Measurements from ENCODE around the gene ZNF628. TPM values are rescaled to one million over a fixed set of nuclear protein-coding genes. Genes with fewer than 3 reads are reported as not detected.

The ZNF628 gene
- total RNA-seq, 4 donors from 2014 or later, result 5.1 to 16.6 (median 11.9) TPM

- Histone ChIP-seq H3K4me1 (peaks cover 14 to 27% (median 25%) of the 10 kb centered on the region in 4 donors), H3K4me3 (no peak overlapping the region), H3K36me3 (peaks cover 5 to 32% (median 17%) of the 10 kb centered on the region in 4 donors), H3K27ac (replicated peaks in 1 of 4) (no peak overlapping the region), H3K27me3 (peaks cover 5 to 40% (median 25%) of the 10 kb centered on the region in 4 donors), H3K9me3 (no peaks in the 10 kb centered on the region)
- DNase-seq (ENCODE audit: extremely low spot score), result no peak
- WGBS, result 93% methylated on average over 11 of the region's 12 CpGs
- no peak for TF ChIP-seq POLR2A (IDR thresholded peaks at IDR 0.05; ENCODE audit: low read depth)
- no peak for TF ChIP-seq EP300 (IDR thresholded peaks at IDR 0.05)
- TF ChIP-seq CTCF (IDR thresholded peaks at IDR 0.05), result no peak
- TF ChIP-seq POLR2AphosphoS5 (IDR thresholded peaks at IDR 0.05), result no peak
- intact Hi-C loops (cut with DNase I), result no loop called here
These were observed 22.7 kb upstream of the ZNF628 start for GRCh38 chr19:55453511-55454260.

DNA sequence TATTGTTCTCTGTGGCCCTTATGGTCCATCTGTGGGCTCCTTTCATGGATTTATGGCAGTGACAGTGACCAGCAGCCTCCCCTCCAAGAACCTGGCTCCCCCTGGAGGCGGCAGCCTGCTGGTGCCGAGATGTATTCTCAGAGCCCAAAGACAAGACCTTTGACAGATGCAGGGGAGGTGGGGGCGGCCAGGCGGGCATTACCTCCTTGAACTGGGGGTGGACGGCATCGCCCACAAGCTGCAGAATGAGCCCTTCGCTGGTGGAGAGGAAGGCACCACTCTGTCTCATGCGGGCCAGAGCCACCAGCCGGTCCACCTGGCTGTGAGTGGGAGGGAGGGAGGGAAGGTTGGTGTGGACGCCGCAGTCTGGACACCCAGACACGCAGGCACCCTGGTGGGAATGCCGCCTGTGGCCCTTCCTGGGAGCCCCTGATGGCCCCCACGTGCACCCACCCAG lies 21.6 kb upstream of the ZNF628 start:
- WGBS, result 64% methylated on average over 7 of the region's 14 CpGs

DNA sequence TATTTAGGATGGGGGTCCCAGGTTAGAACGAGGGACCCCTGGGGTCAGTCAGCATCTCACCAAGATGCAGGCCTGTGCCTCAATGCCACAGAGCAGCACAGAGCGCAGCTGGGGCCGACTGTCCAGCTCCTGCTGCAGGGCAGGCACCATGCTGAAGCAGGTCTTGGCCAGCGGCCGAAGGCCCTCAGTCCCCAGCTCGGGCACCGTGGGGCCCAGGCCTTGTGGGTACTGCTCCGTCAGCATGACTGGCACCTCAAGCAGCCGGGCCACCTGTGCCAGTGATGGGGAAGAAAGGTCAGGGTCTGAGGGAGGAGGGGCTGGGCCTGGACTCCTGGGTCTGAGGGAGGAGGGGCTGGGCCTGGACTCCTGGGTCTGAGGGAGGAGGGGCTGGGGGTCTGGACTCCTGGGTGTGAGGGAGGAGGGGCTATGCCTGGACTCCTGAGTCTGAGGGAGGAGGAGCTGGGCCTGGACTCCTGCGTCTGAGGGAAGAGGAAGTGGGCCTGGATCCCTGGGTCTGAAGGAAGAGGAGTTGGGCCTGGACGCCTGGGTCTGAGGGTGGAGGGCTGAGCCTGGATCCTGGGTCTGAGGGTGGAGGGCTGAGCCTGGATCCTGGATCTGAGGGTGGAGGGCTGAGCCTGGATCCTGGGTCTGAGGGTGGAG lies 20.7 kb upstream of the ZNF628 start:
- Histone ChIP-seq H3K27me3 (peaks cover 5 to 25% (median 16%) of the 10 kb centered on the region in 4 donors), H3K9me3 (no peaks in the 10 kb centered on the region), H3K4me3 (no peak overlapping the region), H3K27ac (replicated peaks in 1 of 4) (no peak overlapping the region), H3K36me3 (peaks cover 5 to 32% (median 17%) of the 10 kb centered on the region in 4 donors), H3K4me1 (peaks cover 15 to 45% (median 42%) of the 10 kb centered on the region in 4 donors)
- no peak for DNase-seq (ENCODE audit: extremely low spot score)
- intact Hi-C loops (cut with DNase I), result no loop called here
- no peak for TF ChIP-seq POLR2A (IDR thresholded peaks at IDR 0.05; ENCODE audit: low read depth)
- TF ChIP-seq EP300 (IDR thresholded peaks at IDR 0.05), result no peak
- no peak for TF ChIP-seq POLR2AphosphoS5 (IDR thresholded peaks at IDR 0.05)
- TF ChIP-seq CTCF (IDR thresholded peaks at IDR 0.05), result no peak
- WGBS, result 78% methylated on average over 10 of the region's 11 CpGs

More for the DNA sequence above, 21.6 kb upstream of the ZNF628 start:
- Histone ChIP-seq H3K4me3 (no peak overlapping the region), H3K4me1 (peaks cover 14 to 37% (median 33%) of the 10 kb centered on the region in 4 donors), H3K36me3 (peaks cover 5 to 32% (median 17%) of the 10 kb centered on the region in 4 donors), H3K27me3 (peaks cover 5 to 31% (median 18%) of the 10 kb centered on the region in 4 donors), H3K27ac (replicated peaks in 1 of 4) (no peak overlapping the region), H3K9me3 (no peaks in the 10 kb centered on the region)
- peak; percentile 38 to 63 (median 41) for TF ChIP-seq CTCF (IDR thresholded peaks at IDR 0.05)
- TF ChIP-seq POLR2A (IDR thresholded peaks at IDR 0.05; ENCODE audit: low read depth), result no peak
- intact Hi-C loops (cut with DNase I), result no loop called here
- no peak for DNase-seq (ENCODE audit: extremely low spot score)

GRCh38 chr19:55456347-55456746 lies 20.1 kb upstream of the ZNF628 start:
- Histone ChIP-seq H3K9me3 (no peaks in the 10 kb centered on the region), H3K36me3 (peaks cover 5 to 32% (median 17%) of the 10 kb centered on the region in 4 donors), H3K27me3 (peaks cover 5 to 19% (median 11%) of the 10 kb centered on the region in 4 donors), H3K27ac (replicated peaks in 1 of 4) (no peak overlapping the region), H3K4me3 (no peak overlapping the region), H3K4me1 (peaks cover 19 to 46% (median 44%) of the 10 kb centered on the region in 4 donors)
- intact Hi-C loops (cut with DNase I), result no loop called here
- TF ChIP-seq EP300 (IDR thresholded peaks at IDR 0.05) (no peak), CTCF (IDR thresholded peaks at IDR 0.05) (no peak), POLR2A (IDR thresholded peaks at IDR 0.05; ENCODE audit: low read depth) (no peak), POLR2AphosphoS5 (IDR thresholded peaks at IDR 0.05) (no peak)
- WGBS, result 91% methylated on average over 11 of the region's 14 CpGs
- no peak for DNase-seq (ENCODE audit: extremely low spot score)
